PC-9 (cell line): ENCODE results near the gene BPTF. TPM values are rescaled to one million over a fixed set of nuclear protein-coding genes. Genes with fewer than 3 reads are reported as not detected.
A peak's percentile ranks its signal among the peaks of the same experiment; 100 is the strongest.
"Not testable (repeated sequence)": the region's sequence is repeated elsewhere in the genome, so short reads cannot be mapped to it uniquely, and the experiment has no call there.

ENCODE experiments used
- BruUV-seq: library from RNA; stranded (reverse); fragments of 400-500 nt; replicated peaks from 2 replicates; lab custom pipeline; 2021; lab: Mats Ljungman, UMichigan
- CTCF ChIA-PET: fragments of 300-600 bp; sonication (Branson Sonifier 250); formaldehyde crosslinking; loops from one replicate; lab custom pipeline; 2022; ENCODE audit warnings: antibody characterized with exemption; lab: Charles Lee
- POLR2A ChIA-PET: fragments of 300-600 bp; sonication (Branson Sonifier 250); formaldehyde crosslinking; loops from one replicate; lab custom pipeline; 2022; ENCODE audit warnings: antibody characterized with exemption; ENCODE audit not compliant: unreplicated experiment; lab: Charles Lee
- DNase-seq, 2 experiments: peaks; one replicate each; pipeline versions ENCODE4 v3.0.0 to v3.0.0-alpha.2; 2015 to 2022; ENCODE audit warnings: mixed read lengths in 1 of 2
- H2AFZ ChIP-seq: fragments of 200-600 bp; sonication (generic); 2 replicates; pipeline ENCODE4 v1.8.1; 2017; ENCODE audit warnings: antibody characterized with exemption
- H3F3A ChIP-seq: fragments of 200-600 bp; sonication (generic); 2 replicates; pipeline ENCODE4 v1.8.1; 2017; ENCODE audit warnings: antibody characterized with exemption, mild to moderate bottlenecking, low read depth; ENCODE audit not compliant: insufficient read depth
- H3K27ac ChIP-seq: fragments of 200-600 bp; sonication (generic); 2 replicates; pipeline ENCODE4 v1.6.1; 2016; ENCODE audit warnings: mixed run types
- H3K27me3 ChIP-seq: fragments of 200-600 bp; sonication (generic); 2 replicates; pipeline ENCODE4 v1.6.1; 2016; ENCODE audit warnings: low read depth, mixed run types; ENCODE audit not compliant: insufficient read depth
- H3K36me3 ChIP-seq: fragments of 200-600 bp; sonication (generic); 2 replicates; pipeline ENCODE4 v1.6.1; 2016; ENCODE audit warnings: low read depth, mixed run types
- H3K4me1 ChIP-seq: fragments of 200-600 bp; sonication (generic); replicated peaks from 2 replicates; pipeline ENCODE4 v1.6.1; 2016; ENCODE audit warnings: mixed run types; ENCODE audit not compliant: insufficient read depth
- H3K4me2 ChIP-seq: fragments of 200-600 bp; sonication (generic); 2 replicates; pipeline ENCODE4 v1.6.1; 2017; ENCODE audit warnings: mixed run types
- H3K4me3 ChIP-seq: fragments of 200-600 bp; sonication (generic); 2 replicates; pipeline ENCODE4 v1.6.1; 2016; ENCODE audit warnings: mixed run types
- H3K79me2 ChIP-seq: fragments of 200-600 bp; sonication (generic); 2 replicates; pipeline ENCODE4 v1.6.1; 2017; ENCODE audit warnings: low read depth, mixed run types
- H3K9me2 ChIP-seq: fragments of 200-600 bp; sonication (generic); 2 replicates; pipeline ENCODE4 v1.8.1; 2017; ENCODE audit warnings: mild to moderate bottlenecking; ENCODE audit not compliant: insufficient read depth
- H3K9me3 ChIP-seq: fragments of 200-600 bp; sonication (generic); 2 replicates; pipeline ENCODE4 v1.8.1; 2016; ENCODE audit warnings: low read depth; ENCODE audit not compliant: insufficient read depth
- H4K20me1 ChIP-seq: fragments of 200-600 bp; sonication (generic); 2 replicates; pipeline ENCODE4 v1.8.1; 2017; ENCODE audit not compliant: insufficient read depth
- EZH2 ChIP-seq: fragments of 200-600 bp; sonication (generic); IDR thresholded peaks from 2 replicates; pipeline ENCODE4 v1.8.0; 2017; ENCODE audit warnings: antibody characterized with exemption, low read depth
- intact Hi-C: fragments of 100-400 bp; cut with micrococcal nuclease; formaldehyde crosslinking; loops from one replicate; pipeline ENCODE4 v1.10.0; 2022; ENCODE audit not compliant: unreplicated experiment
- total RNA-seq: library from RNA; stranded (reverse); gene quantifications from 2 replicates; pipeline ENCODE4 v1.2.3, GENCODE V29; 2021
- TF ChIP-seq, protein P1 (sequence below): fragments of 200-600 bp; sonication (generic); conservative IDR thresholded peaks from 2 replicates; pipeline ENCODE4 v1.6.1; 2017; ENCODE audit warnings: mixed run types, antibody characterized with exemption, mild to moderate bottlenecking, moderate library complexity

BPTF gene
- total RNA-seq, 1 experiment from 2014 or later, result 95.6 TPM

GRCh38 chr17:67994817-67995569 lies 169.7 kb downstream of the BPTF start:
- DNase-seq, result peak in 1 of 2 experiments; percentile 77
- Histone ChIP-seq H3K27ac (peak overlapping the region; percentile 8; the same call in 1 of the 2 replicates), H3K9me3 (no peaks in the 10 kb centered on the region), H3K79me2 (no peaks in the 10 kb centered on the region), H3F3A (peaks cover 51% of the 10 kb centered on the region), H3K36me3 (0 out of 2 replicates have a peak, but pooled peaks cover 3% of the 10 kb centered on the region), H3K27me3 (no peaks in the 10 kb centered on the region), H3K4me3 (peak overlapping the region; percentile 63; the same call in 1 of the 2 replicates), H3K4me2 (peak overlapping the region; percentile 79), H3K9me2 (no peaks in the 10 kb centered on the region), H3K4me1 (peaks cover 42% of the 10 kb centered on the region), H4K20me1 (no peaks in the 10 kb centered on the region), H2AFZ (no peak overlapping the region)
- intact Hi-C loops, result loop anchor here (2.0 to 10.0 kb wide), 3 partner anchors 24 to 210 kb away; partner anchors contain the start of gene KPNA2
- CTCF ChIA-PET, result interaction anchor here (0.5 kb wide), 1 partner anchor 338 kb away, joined by 3 read pairs; no protein-coding TSS in a partner anchor
- BruUV-seq, result no TSS peak
- TF ChIP-seq EZH2, result no peak
- TF ChIP-seq, protein P1, sequence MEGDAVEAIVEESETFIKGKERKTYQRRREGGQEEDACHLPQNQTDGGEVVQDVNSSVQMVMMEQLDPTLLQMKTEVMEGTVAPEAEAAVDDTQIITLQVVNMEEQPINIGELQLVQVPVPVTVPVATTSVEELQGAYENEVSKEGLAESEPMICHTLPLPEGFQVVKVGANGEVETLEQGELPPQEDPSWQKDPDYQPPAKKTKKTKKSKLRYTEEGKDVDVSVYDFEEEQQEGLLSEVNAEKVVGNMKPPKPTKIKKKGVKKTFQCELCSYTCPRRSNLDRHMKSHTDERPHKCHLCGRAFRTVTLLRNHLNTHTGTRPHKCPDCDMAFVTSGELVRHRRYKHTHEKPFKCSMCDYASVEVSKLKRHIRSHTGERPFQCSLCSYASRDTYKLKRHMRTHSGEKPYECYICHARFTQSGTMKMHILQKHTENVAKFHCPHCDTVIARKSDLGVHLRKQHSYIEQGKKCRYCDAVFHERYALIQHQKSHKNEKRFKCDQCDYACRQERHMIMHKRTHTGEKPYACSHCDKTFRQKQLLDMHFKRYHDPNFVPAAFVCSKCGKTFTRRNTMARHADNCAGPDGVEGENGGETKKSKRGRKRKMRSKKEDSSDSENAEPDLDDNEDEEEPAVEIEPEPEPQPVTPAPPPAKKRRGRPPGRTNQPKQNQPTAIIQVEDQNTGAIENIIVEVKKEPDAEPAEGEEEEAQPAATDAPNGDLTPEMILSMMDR, result no peak
- POLR2A ChIA-PET, result interaction anchor here (0.6 kb wide), 2 partner anchors 41 to 631 kb away, joined by 3 to 9 read pairs; no protein-coding TSS in a partner anchor

- H3K36me3 ChIP-seq, result 0 out of 2 replicates have a peak, but pooled peaks cover 3% of the 10 kb centered on the region
- CTCF ChIA-PET, result interaction anchor here (0.5 kb wide), 1 partner anchor 337 kb away, joined by 3 read pairs; no protein-coding TSS in a partner anchor
- H3K79me2 ChIP-seq, result no peaks in the 10 kb centered on the region
- no peaks in the 10 kb centered on the region for H3K9me3 ChIP-seq
- POLR2A ChIA-PET, result interaction anchor here (0.6 kb wide), 1 partner anchor 632 kb away, joined by 9 read pairs; no protein-coding TSS in a partner anchor
- TF ChIP-seq, protein P1, result no peak
- TF ChIP-seq EZH2, result no peak
- peaks cover 48% of the 10 kb centered on the region for H3F3A ChIP-seq
- peak overlapping the region; percentile 63; the same call in 1 of the 2 replicates for H3K4me3 ChIP-seq
- no peak overlapping the region for H3K27ac ChIP-seq
- no TSS peak for BruUV-seq
- peak overlapping the region; percentile 71 for H2AFZ ChIP-seq
- peak overlapping the region; percentile 79 for H3K4me2 ChIP-seq
- DNase-seq, result no peak
- intact Hi-C loops, result loop anchor here (2.0 to 10.0 kb wide), 3 partner anchors 23 to 209 kb away; partner anchors contain the start of gene KPNA2
- H3K27me3 ChIP-seq, result no peaks in the 10 kb centered on the region
- no peaks in the 10 kb centered on the region for H4K20me1 ChIP-seq
- H3K9me2 ChIP-seq, result no peaks in the 10 kb centered on the region
- peaks cover 43% of the 10 kb centered on the region for H3K4me1 ChIP-seq
Observed at GRCh38 chr17:67995570-67996263, 170.4 kb downstream of the BPTF start.

- peaks cover 42% of the 10 kb centered on the region for H3F3A ChIP-seq
- BruUV-seq, H3K9me3 ChIP-seq, H3K36me3 ChIP-seq, CTCF ChIA-PET, H3K27ac ChIP-seq, H3K27me3 ChIP-seq, H3K79me2 ChIP-seq, POLR2A ChIA-PET, H3K9me2 ChIP-seq, H4K20me1 ChIP-seq, DNase-seq: not testable (repeated sequence)
- peak within 1 kb of the TSS; percentile 71 for H2AFZ ChIP-seq
- peak within 1 kb of the TSS; percentile 79 for H3K4me2 ChIP-seq
- peaks cover 43% of the 10 kb centered on the region for H3K4me1 ChIP-seq
- intact Hi-C loops, result loop anchor here (5.0 to 10.0 kb wide), 2 partner anchors 41 to 208 kb away; partner anchors contain the start of gene KPNA2
- peak within 1 kb of the TSS; percentile 63; the same call in 1 of the 2 replicates for H3K4me3 ChIP-seq
Observed at GRCh38 chr17:67996301-67997171, 171.2 kb downstream of the BPTF start, which contains the start of gene C17orf58. TSS of gene C17orf58 (minus strand) at chr17:67996469. CDS start at chr17:67996198, 271 bp downstream.
